Measurements from ENCODE around the gene SNED1. TPM values are rescaled to one million over a fixed set of nuclear protein-coding genes. Genes with fewer than 3 reads are reported as not detected.

SNED1 gene
- total RNA-seq (2022) (not detected in 2 replicates), Bru-seq, nascent RNA (percentile 6 among the genes with signal in this experiment), BruChase-seq, experiment 1, labeled RNA remaining after a 2-hour chase (percentile 9 among the genes with signal in this experiment), BruChase-seq, experiment 2, labeled RNA remaining after a 6-hour chase (percentile 3 among the genes with signal in this experiment)
- long read RNA-seq, partial matches to known transcripts = 0 of 2 reads
- long read RNA-seq, other reads (novel, unspliced or antisense) = 2 of 2 reads

- POLR2A ChIA-PET = interaction anchor here (0.5 kb wide), 1 partner anchor 317 kb away, joined by 3 read pairs; no protein-coding TSS in a partner anchor
- Mint-ChIP-seq H3K36me3 (ENCODE audit: insufficient read depth, unreplicated experiment) (no peaks in the 10 kb centered on the region), H3K4me1 (ENCODE audit: low read depth, unreplicated experiment) (no peaks in the 10 kb centered on the region), H3K27ac (ENCODE audit: unreplicated experiment) (no peak within 1 kb of the TSS), H3K27me3 (ENCODE audit: insufficient read depth, unreplicated experiment) (peaks cover 4% of the 10 kb centered on the region), H3K9me3 (ENCODE audit: unreplicated experiment) (no peaks in the 10 kb centered on the region), H3K4me3 (ENCODE audit: unreplicated experiment) (peak within 1 kb of the TSS; percentile 56)
- intact Hi-C loops (cut with micrococcal nuclease; ENCODE audit: unreplicated experiment) = no loop called here
- DNase-seq = peak; percentile 72 to 79
- no peaks in the 10 kb centered on the region for H3K27me3 ChIP-seq (replicated peaks; ENCODE audit: control insufficient read depth, insufficient read depth, low read length)
- peak within 1 kb of the TSS; percentile 51 for H3K4me3 ChIP-seq (ENCODE audit: low read depth, low read length)
- BruUV-seq (replicated peaks) = no TSS peak
- no peaks in the 10 kb centered on the region for H3K4me1 ChIP-seq
- H3K9me3 ChIP-seq = no peaks in the 10 kb centered on the region
- no peak for TF ChIP-seq CTCF (IDR thresholded peaks at IDR 0.05; ENCODE audit: insufficient read depth in 1 of 2, low read depth in 1 of 2, low read length in 1 of 2, severe bottlenecking in 1 of 2, unreplicated experiment in 1 of 2)
- CTCF ChIA-PET = interaction anchor here (0.7 kb wide), 1 partner anchor 55 kb away, joined by 3 read pairs; no protein-coding TSS in a partner anchor
- H3K36me3 ChIP-seq (ENCODE audit: control insufficient read depth, insufficient read depth, low read length) = no peaks in the 10 kb centered on the region
Measured at GRCh38 chr2:240997856-240998705, at the start of gene SNED1. SNED1 (plus strand) TSS chr2:240998618; CDS start chr2:240998838, 220 bp downstream.

GRCh38 chr2:240948905-240949790, 49.3 kb upstream of the SNED1 start:
- H3K4me3 Mint-ChIP-seq (ENCODE audit: unreplicated experiment) = no peak overlapping the region
- POLR2A ChIA-PET = no interaction called here
- CTCF ChIA-PET = no interaction called here
- no peaks in the 10 kb centered on the region for H3K36me3 Mint-ChIP-seq (ENCODE audit: insufficient read depth, unreplicated experiment)
- H3K27ac Mint-ChIP-seq (ENCODE audit: unreplicated experiment) = no peak overlapping the region
- BruUV-seq (replicated peaks) = no TSS peak
- Histone ChIP-seq H3K4me3 (ENCODE audit: low read depth, low read length) (no peak overlapping the region), H3K9me3 (no peaks in the 10 kb centered on the region), H3K4me1 (no peaks in the 10 kb centered on the region), H3K36me3 (ENCODE audit: control insufficient read depth, insufficient read depth, low read length) (no peaks in the 10 kb centered on the region), H3K27me3 (replicated peaks; ENCODE audit: control insufficient read depth, insufficient read depth, low read length) (no peaks in the 10 kb centered on the region)
- intact Hi-C loops (cut with micrococcal nuclease; ENCODE audit: unreplicated experiment) = no loop called here
- no peak for TF ChIP-seq CTCF (IDR thresholded peaks at IDR 0.05; ENCODE audit: insufficient read depth in 1 of 2, low read depth in 1 of 2, low read length in 1 of 2, severe bottlenecking in 1 of 2, unreplicated experiment in 1 of 2)
- peaks cover 4% of the 10 kb centered on the region for H3K27me3 Mint-ChIP-seq (ENCODE audit: insufficient read depth, unreplicated experiment)
- H3K4me1 Mint-ChIP-seq (ENCODE audit: low read depth, unreplicated experiment) = no peaks in the 10 kb centered on the region
- no peak for DNase-seq
- H3K9me3 Mint-ChIP-seq (ENCODE audit: unreplicated experiment) = no peaks in the 10 kb centered on the region
